ENCODE measurements around the gene CPE.

- TF ChIP-seq POLR2A (IDR thresholded peaks at IDR 0.05) (no peak), POLR2AphosphoS5 (IDR thresholded peaks at IDR 0.05) (no peak)
Observed at GRCh38 chr4:165331823-165332222, 47.0 kb upstream of the CPE start.

Data from transverse colon (tissue), 3 donors.